HCT116 (cell line): ENCODE measurements around the gene PLAAT2. TPM values are rescaled to one million over a fixed set of nuclear protein-coding genes. Genes with fewer than 3 reads are reported as not detected.
"Not testable (repeated sequence)": the region's sequence is repeated elsewhere in the genome, so short reads cannot be mapped to it uniquely, and the experiment has no call there.

Source experiments
- ATAC-seq: fragments of 200-7000 bp; cut with Tn5 transposase; 2 replicates; pipeline ENCODE4 v1.9.1; 2020; ENCODE audit warnings: mild to moderate bottlenecking, moderate library complexity
- BruUV-seq: library from RNA; stranded (reverse); fragments of 400-500 nt; replicated peaks from 2 replicates; lab custom pipeline; 2021; lab: Mats Ljungman, UMichigan
- CTCF ChIA-PET: fragments of 300-600 bp; sonication (Branson Sonifier 250); formaldehyde crosslinking; loops from one replicate; lab custom pipeline; 2021; ENCODE audit warnings: antibody characterized with exemption; lab: Charles Lee
- POLR2A ChIA-PET: fragments of 300-600, 350-600 bp; sonication (Branson Sonifier 250); formaldehyde crosslinking; loops from one replicate; lab custom pipeline; 2021; ENCODE audit warnings: antibody characterized with exemption; lab: Charles Lee
- RAD21 ChIA-PET, 2 experiments: fragments of 300-600 bp; sonication (Branson Sonifier 250); formaldehyde crosslinking; loops; one replicate each; lab custom pipeline; 2023; ENCODE audit warnings: low total read pairs in 2 of 2; ENCODE audit not compliant: uncharacterized antibody in 2 of 2, unreplicated experiment in 2 of 2, low non-redundant PET in 1 of 2; lab: Charles Lee
- DNase-seq: peaks from one replicate; pipeline ENCODE4 v3.0.0-alpha.2; 2010; ENCODE audit warnings: low read depth, low spot score
- H2AFZ ChIP-seq: fragments of 200-600 bp; shearing (Covaris generic), sonication (generic); 2 replicates; pipeline ENCODE4 v1.6.1; 2017; ENCODE audit warnings: low read depth, mixed run types, mixed read lengths, antibody characterized with exemption, low read length; ENCODE audit not compliant: poor library complexity, severe bottlenecking
- H3K27ac ChIP-seq: 2 replicates; pipeline ENCODE4 v1.5.1; 2012; ENCODE audit warnings: low read depth, low read length
- H3K27me3 ChIP-seq: fragments of 200-600 bp; sonication (generic); 2 replicates; pipeline ENCODE4 v1.6.1; 2016; ENCODE audit warnings: mixed run types, low read length, mixed read lengths; ENCODE audit not compliant: insufficient read depth
- H3K36me3 ChIP-seq, 2 experiments: fragments of 200-500 bp in 1 of 2; fragments of 200-600 bp in 1 of 2; sonication (Bioruptor generic) in 1 of 2; sonication (generic) in 1 of 2; 2 replicates each; pipeline versions ENCODE4 v1.5.1 to v1.6.1; 2014 to 2016; ENCODE audit warnings: low read length in 2 of 2, inconsistent platforms in 1 of 2, mixed read lengths in 1 of 2, mixed run types in 1 of 2; ENCODE audit not compliant: insufficient read depth in 2 of 2, control insufficient read depth in 1 of 2
- H3K4me1 ChIP-seq, 2 experiments: fragments of 200-600 bp in 1 of 2; sonication (generic) in 1 of 2; 2 replicates each; pipeline versions ENCODE4 v1.5.1 to v1.6.1; 2012 to 2017; ENCODE audit warnings: low read length in 2 of 2, inconsistent platforms in 1 of 2, mild to moderate bottlenecking in 1 of 2, mixed read lengths in 1 of 2, mixed run types in 1 of 2, moderate library complexity in 1 of 2; ENCODE audit not compliant: insufficient read depth in 2 of 2, control insufficient read depth in 1 of 2
- H3K4me2 ChIP-seq: fragments of 200-600 bp; sonication (generic); 2 replicates; pipeline ENCODE4 v1.6.1; 2017; ENCODE audit warnings: mixed run types, low read length, mixed read lengths
- H3K4me3 ChIP-seq, 2 experiments: fragments of 200-600 bp in 1 of 2; sonication (generic) in 1 of 2; replicated peaks in 1 of 2; 2 replicates each; pipeline ENCODE4 v1.5.1; 2011 to 2016; ENCODE audit warnings: low read length in 2 of 2, control low read depth in 1 of 2, low read depth in 1 of 2, mild to moderate bottlenecking in 1 of 2, mixed read lengths in 1 of 2, mixed run types in 1 of 2
- H3K79me2 ChIP-seq: fragments of 200-600 bp; sonication (generic); 2 replicates; pipeline ENCODE4 v1.6.1; 2017; ENCODE audit warnings: mild to moderate bottlenecking, mixed run types, low read length, moderate library complexity, mixed read lengths; ENCODE audit not compliant: insufficient read depth
- H3K9ac ChIP-seq: fragments of 200-600 bp; sonication (generic); 2 replicates; pipeline ENCODE4 v1.6.1; 2016; ENCODE audit warnings: low read length, mixed read lengths
- H3K9me2 ChIP-seq: fragments of 200-600 bp; sonication (generic), shearing (Covaris generic); 2 replicates; pipeline ENCODE4 v1.6.1; 2017; ENCODE audit warnings: mixed run types, mild to moderate bottlenecking, moderate library complexity; ENCODE audit not compliant: insufficient read depth
- H3K9me3 ChIP-seq, 2 experiments: fragments of 200-500 bp in 1 of 2; fragments of 200-600 bp in 1 of 2; sonication (Bioruptor generic) in 1 of 2; sonication (generic) in 1 of 2; 2 replicates each; pipeline ENCODE4 v1.6.1; 2014 to 2017; ENCODE audit warnings: low read length in 2 of 2, mixed read lengths in 2 of 2, inconsistent platforms in 1 of 2, low read depth in 1 of 2, mild to moderate bottlenecking in 1 of 2, mixed run types in 1 of 2, moderate library complexity in 1 of 2; ENCODE audit not compliant: control insufficient read depth in 1 of 2, insufficient read depth in 1 of 2
- H4K20me1 ChIP-seq: fragments of 200-600 bp; sonication (generic), shearing (Covaris generic); 2 replicates; pipeline ENCODE4 v1.6.1; 2017; ENCODE audit warnings: mixed run types, mild to moderate bottlenecking, moderate library complexity; ENCODE audit not compliant: insufficient read depth
- ATF3 ChIP-seq: IDR thresholded peaks from 2 replicates; pipeline ENCODE4 v1.6.1; 2012
- CBX3 ChIP-seq: IDR thresholded peaks from 2 replicates; pipeline ENCODE4 v1.6.1; 2012; ENCODE audit warnings: low read depth
- CEBPB ChIP-seq: IDR thresholded peaks from 2 replicates; pipeline ENCODE4 v1.6.1; 2012; ENCODE audit warnings: low read depth
- CTCF ChIP-seq, 3 experiments: fragments of 200-600 bp in 1 of 3; sonication (generic) in 1 of 3; IDR thresholded peaks in 2 of 3; conservative IDR thresholded peaks in 1 of 3; 2 replicates each; pipeline ENCODE4 v1.5.1; 2012 to 2017; ENCODE audit warnings: low read depth in 2 of 3, low read length in 2 of 3, antibody characterized with exemption in 1 of 3, borderline replicate concordance in 1 of 3, control low read depth in 1 of 3, mild to moderate bottlenecking in 1 of 3, mixed read lengths in 1 of 3, mixed run types in 1 of 3, moderate library complexity in 1 of 3; ENCODE audit not compliant: insufficient read depth in 1 of 3
- EZH2 ChIP-seq: fragments of 200-600 bp; sonication (generic); IDR thresholded peaks from 2 replicates; pipeline ENCODE4 v1.6.1; 2017; ENCODE audit warnings: antibody characterized with exemption, mixed run types
- JUND ChIP-seq: IDR thresholded peaks from 2 replicates; pipeline ENCODE4 v1.6.1; 2012
- POLR2A ChIP-seq: IDR thresholded peaks from 2 replicates; pipeline ENCODE4 v1.7.0; 2011; ENCODE audit warnings: borderline replicate concordance; ENCODE audit not compliant: insufficient read depth, insufficient read length; ENCODE audit errors: extremely low read depth
- POLR2AphosphoS5 ChIP-seq: IDR thresholded peaks from 2 replicates; pipeline ENCODE4 v1.6.1; 2011; ENCODE audit warnings: mild to moderate bottlenecking, low read depth, low read length, moderate library complexity
- RAD21 ChIP-seq: IDR thresholded peaks from 2 replicates; pipeline ENCODE4 v1.6.1; 2012; ENCODE audit warnings: low read depth, mild to moderate bottlenecking
- SP1 ChIP-seq: IDR thresholded peaks from 2 replicates; pipeline ENCODE4 v1.6.1; 2012; ENCODE audit warnings: low read depth
- TCF7L2 ChIP-seq: IDR thresholded peaks from 2 replicates; pipeline ENCODE4 v1.7.0; 2011; ENCODE audit warnings: borderline replicate concordance, inconsistent platforms; ENCODE audit not compliant: insufficient read depth, insufficient read length; ENCODE audit errors: extremely low read depth
- YY1 ChIP-seq: IDR thresholded peaks from 2 replicates; pipeline ENCODE4 v1.6.1; 2011; ENCODE audit warnings: low read length, low read depth, moderate library complexity, mild to moderate bottlenecking; ENCODE audit not compliant: insufficient replicate concordance; ENCODE audit errors: extremely low read depth
- ZBTB33 ChIP-seq: IDR thresholded peaks from 2 replicates; pipeline ENCODE4 v1.6.1; 2011; ENCODE audit warnings: mild to moderate bottlenecking, low read length, moderate library complexity; ENCODE audit not compliant: insufficient replicate concordance; ENCODE audit errors: extremely low read depth
- ZNF274 ChIP-seq: fragments of 200-500 bp; sonication (Bioruptor generic); IDR thresholded peaks from 2 replicates; pipeline ENCODE4 v1.6.1; 2014; ENCODE audit warnings: mild to moderate bottlenecking, low read depth, low read length, inconsistent platforms
- intact Hi-C: fragments of 100-400 bp; cut with micrococcal nuclease; formaldehyde crosslinking; loops from 2 replicates; pipeline ENCODE4 v1.10.0; 2022
- total RNA-seq: library from RNA; stranded (reverse); gene quantifications from one replicate; pipeline ENCODE4 v1.2.1, GENCODE V29; 2021; ENCODE audit not compliant: unreplicated experiment

Gene PLAAT2
- total RNA-seq, 1 experiment from 2014 or later: not detected

GRCh38 chr11:63551091-63551888, 11.9 kb downstream of the PLAAT2 start:
- Histone ChIP-seq H3K4me2 (no peak overlapping the region), H3K36me3 (no peaks in the 10 kb centered on the region), H4K20me1 (no peaks in the 10 kb centered on the region), H3K9me2 (no peaks in the 10 kb centered on the region), H3K79me2 (no peaks in the 10 kb centered on the region), H3K27me3 (no peaks in the 10 kb centered on the region), H3K9me3 (no peaks in the 10 kb centered on the region), H3K27ac (no peak overlapping the region), H3K4me1 (no peaks in the 10 kb centered on the region), H3K9ac (no peak overlapping the region), H3K4me3 (no peak overlapping the region), H2AFZ (no peak overlapping the region)
- ChIA-PET POLR2A (no interaction called here), CTCF (no interaction called here), RAD21 (no interaction called here)
- intact Hi-C loops: no loop called here
- no peak for TF ChIP-seq ZNF274
- no peak for TF ChIP-seq RAD21
- TF ChIP-seq EZH2: no peak
- no peak for TF ChIP-seq CBX3
- TF ChIP-seq POLR2A: no peak
- TF ChIP-seq YY1: no peak
- no peak for TF ChIP-seq POLR2AphosphoS5
- TF ChIP-seq JUND: no peak
- no peak for TF ChIP-seq SP1
- no peak for TF ChIP-seq CTCF (IDR thresholded peaks at IDR 0.05 in 2 of 3, conservative IDR thresholded peaks at IDR 0.05 in 1 of 3; ENCODE audit: borderline replicate concordance in 1 of 3, insufficient read depth in 1 of 3, low read depth in 2 of 3, low read length in 2 of 3)
- no peak for TF ChIP-seq TCF7L2
- TF ChIP-seq CEBPB: no peak
- TF ChIP-seq ZBTB33: no peak
- TF ChIP-seq ATF3: no peak
- no TSS peak for BruUV-seq
- ATAC-seq (no peak), DNase-seq (no peak)

- CTCF ChIA-PET, POLR2A ChIA-PET, intact Hi-C loops, ATAC-seq, H3K4me2 ChIP-seq, RAD21 ChIA-PET, H3K9ac ChIP-seq, BruUV-seq, H3K4me3 ChIP-seq, DNase-seq, H3K9me2 ChIP-seq, H4K20me1 ChIP-seq, H3K4me1 ChIP-seq, H3K9me3 ChIP-seq, H3K27ac ChIP-seq, H3K36me3 ChIP-seq, H2AFZ ChIP-seq, H3K27me3 ChIP-seq, H3K79me2 ChIP-seq: not testable (repeated sequence)
Measured at GRCh38 chr11:63550156-63550700, 13.0 kb downstream of the PLAAT2 start.
